Aorta (tissue), 5 donors: ENCODE data around the gene CNGA3. TPM values are rescaled to one million over a fixed set of nuclear protein-coding genes. Genes with fewer than 3 reads are reported as not detected.

Source experiments
- ATAC-seq: fragments of 200-7000 bp; cut with Tn5 transposase; one replicate; pipeline ENCODE4 v1.9.1; 2022; ENCODE audit warnings: moderate library complexity; ENCODE audit not compliant: low FRiP score
- DNase-seq, 2 donors: peaks; one replicate each; pipeline ENCODE4 v3.0.0-alpha.2; 2020
- H3K27ac ChIP-seq, 2 donors: one replicate each; pipeline ENCODE4 v1.5.1; 2013; ENCODE audit warnings: low read length in 2 of 2, mild to moderate bottlenecking in 2 of 2, moderate library complexity in 2 of 2, control low read depth in 1 of 2, inconsistent platforms in 1 of 2, low read depth in 1 of 2
- H3K27me3 ChIP-seq, 2 donors: one replicate each; pipeline ENCODE4 v1.6.1; 2013; ENCODE audit warnings: control low read depth in 1 of 2, low read length in 1 of 2, mild to moderate bottlenecking in 1 of 2, moderate library complexity in 1 of 2; ENCODE audit not compliant: insufficient read depth in 2 of 2, control insufficient read depth in 1 of 2
- H3K36me3 ChIP-seq, 2 donors: one replicate each; pipeline ENCODE4 v1.6.1; 2013; ENCODE audit warnings: control low read depth in 1 of 2, low read length in 1 of 2, mild to moderate bottlenecking in 1 of 2; ENCODE audit not compliant: insufficient read depth in 2 of 2, control insufficient read depth in 1 of 2
- H3K4me1 ChIP-seq, 2 donors: one replicate each; pipeline ENCODE4 v1.6.1; 2013; ENCODE audit warnings: low read length in 2 of 2, control low read depth in 1 of 2, mild to moderate bottlenecking in 1 of 2, moderate library complexity in 1 of 2; ENCODE audit not compliant: insufficient read depth in 2 of 2, control insufficient read depth in 1 of 2
- H3K4me3 ChIP-seq, 2 donors: one replicate each; pipeline ENCODE4 v1.5.1; 2013; ENCODE audit warnings: low read length in 2 of 2, control low read depth in 1 of 2, mild to moderate bottlenecking in 1 of 2
- H3K9me3 ChIP-seq: one replicate; pipeline ENCODE4 v1.6.1; 2013; ENCODE audit warnings: mild to moderate bottlenecking, low read length; ENCODE audit not compliant: control insufficient read depth
- WGBS, 2 donors: extraction: QIAGEN DNeasy Blood & Tissue Kit; methylation state at CpG; one replicate each; pipeline ENCODE4 v1.1.7; 2013; 5-methylcytosine and 5-hydroxymethylcytosine counted together
- intact Hi-C, 2 donors: fragments of 100-400 bp; cut with DNase I; formaldehyde crosslinking; loops; one replicate each; pipeline versions ENCODE4 v1.14.2 to v1.15.0; 2022
- polyA plus RNA-seq, 2 donors: library from polyadenylated mRNA; stranded (reverse); fragments of 200-250 nt; gene quantifications; one replicate each; pipeline ENCODE4 v1.2.3, GENCODE V29; 2013
- total RNA-seq, 2 donors: library from RNA; stranded (reverse); fragmentation: NEBNext Ultra II Directional; extraction: Animal tissue kit (Norgen Biotek cat#: 25700); gene quantifications; one replicate each; pipeline ENCODE4 v1.2.1, GENCODE V29; 2021
- donor health status: healthy with polysubstance abuse.
- donor health status: Bipolar disorder and iron deficiency.
- donor health status: DM: no; HTN: no; CAD: no.
- donor health status: DM: no; HTN: no; CAD: no.
- donor health status: DM: yes; HTN: yes; CAD: no.

The CNGA3 gene
- total and polyA plus RNA-seq, 4 donors: not detected

- Histone ChIP-seq H3K9me3 (no peaks in the 10 kb centered on the region), H3K27me3 (no peaks in the 10 kb centered on the region), H3K4me1 (no peaks in the 10 kb centered on the region), H3K36me3 (no peaks in the 10 kb centered on the region), H3K4me3 (no peak overlapping the region), H3K27ac (no peak overlapping the region)
- WGBS, 2 donors: 63 to 64% methylated on average over 8 of the region's 8 CpGs
- no peak for ATAC-seq
- DNase-seq: no peak
- intact Hi-C loops: no loop called here
These were observed 38.2 kb upstream of the CNGA3 start for GRCh38 chr2:98308068-98308467.

GRCh38 chr2:98308532-98308931 is 37.7 kb upstream of the CNGA3 start:
- Histone ChIP-seq H3K27me3 (no peaks in the 10 kb centered on the region), H3K4me3 (no peak overlapping the region), H3K9me3 (no peaks in the 10 kb centered on the region), H3K27ac (no peak overlapping the region), H3K4me1 (no peaks in the 10 kb centered on the region), H3K36me3 (no peaks in the 10 kb centered on the region)
- intact Hi-C loops: no loop called here
- 78 to 81% methylated on average over 4 of the region's 4 CpGs for WGBS, 2 donors
- no peak for ATAC-seq
- DNase-seq: no peak

- ATAC-seq (no peak), DNase-seq (no peak)
- Histone ChIP-seq H3K4me3 (no peak overlapping the region), H3K27me3 (no peaks in the 10 kb centered on the region), H3K27ac (no peak overlapping the region), H3K36me3 (no peaks in the 10 kb centered on the region), H3K4me1 (no peaks in the 10 kb centered on the region), H3K9me3 (no peaks in the 10 kb centered on the region)
- 80 to 84% methylated on average over 11 of the region's 11 CpGs for WGBS, 2 donors
- intact Hi-C loops: no loop called here
These were observed 36.7 kb upstream of the CNGA3 start for GRCh38 chr2:98309580-98309979.

- no peaks in the 10 kb centered on the region for H3K4me1 ChIP-seq
- DNase-seq (no peak), ATAC-seq (no peak)
- WGBS, 2 donors: 70 to 71% methylated on average over 4 of the region's 4 CpGs
- H3K9me3 ChIP-seq: no peaks in the 10 kb centered on the region
- no peak overlapping the region for H3K4me3 ChIP-seq
- H3K36me3 ChIP-seq: no peaks in the 10 kb centered on the region
- H3K27ac ChIP-seq: no peak overlapping the region
- no peaks in the 10 kb centered on the region for H3K27me3 ChIP-seq
- intact Hi-C loops: no loop called here
These were observed 36.2 kb upstream of the CNGA3 start for GRCh38 chr2:98310010-98310409.

- ATAC-seq: no peak
- Histone ChIP-seq H3K9me3 (no peaks in the 10 kb centered on the region), H3K27me3 (no peaks in the 10 kb centered on the region), H3K36me3 (no peaks in the 10 kb centered on the region), H3K27ac (no peak overlapping the region), H3K4me1 (no peaks in the 10 kb centered on the region), H3K4me3 (no peak overlapping the region)
- 74 to 80% methylated on average over 3 of the region's 3 CpGs for WGBS, 2 donors
- intact Hi-C loops: no loop called here
- DNase-seq: no peak
These were observed 35.2 kb upstream of the CNGA3 start for GRCh38 chr2:98311090-98311489.

GRCh38 chr2:98311771-98312545 is 34.3 kb upstream of the CNGA3 start:
- 69 to 70% methylated on average over 33 of the region's 33 CpGs for WGBS, 2 donors
- Histone ChIP-seq H3K27me3 (no peaks in the 10 kb centered on the region), H3K27ac (no peak overlapping the region), H3K36me3 (no peaks in the 10 kb centered on the region), H3K4me1 (no peaks in the 10 kb centered on the region), H3K9me3 (no peaks in the 10 kb centered on the region), H3K4me3 (no peak overlapping the region)
- no peak for ATAC-seq
- DNase-seq: no peak
- intact Hi-C loops: no loop called here

GRCh38 chr2:98313492-98314250 is 32.6 kb upstream of the CNGA3 start:
- intact Hi-C loops: no loop called here
- no peak for ATAC-seq
- no peaks in the 10 kb centered on the region for H3K27me3 ChIP-seq
- no peaks in the 10 kb centered on the region for H3K9me3 ChIP-seq
- DNase-seq: no peak
- no peaks in the 10 kb centered on the region for H3K4me1 ChIP-seq
- no peak overlapping the region for H3K4me3 ChIP-seq
- no peak overlapping the region for H3K27ac ChIP-seq
- H3K36me3 ChIP-seq: no peaks in the 10 kb centered on the region
- 80 to 84% methylated on average over 8 of the region's 8 CpGs for WGBS, 2 donors

- intact Hi-C loops: no loop called here
- ATAC-seq: no peak
- no peaks in the 10 kb centered on the region for H3K9me3 ChIP-seq
- H3K4me3 ChIP-seq: no peak overlapping the region
- H3K36me3 ChIP-seq: no peaks in the 10 kb centered on the region
- no peak for DNase-seq
- H3K27ac ChIP-seq: no peak overlapping the region
- no peaks in the 10 kb centered on the region for H3K4me1 ChIP-seq
- H3K27me3 ChIP-seq: no peaks in the 10 kb centered on the region
- WGBS, 2 donors: 64 to 69% methylated on average over 4 of the region's 4 CpGs
These were observed 32.0 kb upstream of the CNGA3 start for GRCh38 chr2:98314251-98314650.

GRCh38 chr2:98315957-98316356 is 30.3 kb upstream of the CNGA3 start:
- H3K9me3 ChIP-seq: peaks cover 5% of the 10 kb centered on the region
- H3K36me3 ChIP-seq: no peaks in the 10 kb centered on the region
- no peak overlapping the region for H3K4me3 ChIP-seq
- no peaks in the 10 kb centered on the region for H3K27me3 ChIP-seq
- no peak overlapping the region for H3K27ac ChIP-seq
- WGBS, 2 donors: 88 to 90% methylated on average over 2 of the region's 2 CpGs
- intact Hi-C loops: no loop called here
- H3K4me1 ChIP-seq: no peaks in the 10 kb centered on the region
- DNase-seq (no peak), ATAC-seq (no peak)
